Measurements from ENCODE around the gene PML.
"Not testable (repeated sequence)": the region's sequence is repeated elsewhere in the genome, so short reads cannot be mapped to it uniquely, and the experiment has no call there.

Gene PML

GRCh38 chr15:74095610-74096009 is 101.1 kb downstream of the PML start:
- not testable (repeated sequence) for H3K4me3 ChIP-seq (ENCODE audit: low read depth, low read length)

- H3K4me3 ChIP-seq (ENCODE audit: low read depth, low read length), result not testable (repeated sequence)
Measured at GRCh38 chr15:74096753-74097474, 102.4 kb downstream of the PML start.

All from WI38 (cell line).